NCI-H128 (cell line): ENCODE measurements around the gene CTNND2.
"Not testable (repeated sequence)": the region's sequence is repeated elsewhere in the genome, so short reads cannot be mapped to it uniquely, and the experiment has no call there.

Source experiments
- DNase-seq: peaks from one replicate; lab custom pipeline; 2025; ENCODE audit not compliant: unreplicated experiment; lab: John Stamatoyannopoulos, UW

CTNND2 gene

DNA sequence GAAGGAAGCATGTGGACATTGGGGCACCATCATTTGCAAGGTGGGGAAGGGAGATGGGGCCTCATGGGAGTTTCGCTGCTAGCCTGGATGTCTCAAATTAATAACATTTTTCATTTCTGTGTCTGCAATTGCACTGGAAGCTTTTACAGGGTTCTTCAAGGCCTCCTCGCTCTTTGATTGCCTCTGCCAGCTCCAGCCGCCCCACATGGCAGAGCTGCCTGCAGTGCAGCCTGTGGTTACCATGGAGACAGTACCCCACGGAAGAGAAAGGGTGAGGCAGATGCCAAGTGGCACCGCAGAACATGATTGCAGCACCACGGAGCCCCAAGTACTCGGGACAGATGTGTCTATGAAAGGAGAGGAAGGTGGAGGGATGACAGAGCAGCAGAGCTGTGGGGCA is 25.4 kb downstream of the CTNND2 start:
- no peak for DNase-seq

GRCh38 chr5:11873587-11873986 is 30.7 kb downstream of the CTNND2 start:
- no peak for DNase-seq

DNA sequence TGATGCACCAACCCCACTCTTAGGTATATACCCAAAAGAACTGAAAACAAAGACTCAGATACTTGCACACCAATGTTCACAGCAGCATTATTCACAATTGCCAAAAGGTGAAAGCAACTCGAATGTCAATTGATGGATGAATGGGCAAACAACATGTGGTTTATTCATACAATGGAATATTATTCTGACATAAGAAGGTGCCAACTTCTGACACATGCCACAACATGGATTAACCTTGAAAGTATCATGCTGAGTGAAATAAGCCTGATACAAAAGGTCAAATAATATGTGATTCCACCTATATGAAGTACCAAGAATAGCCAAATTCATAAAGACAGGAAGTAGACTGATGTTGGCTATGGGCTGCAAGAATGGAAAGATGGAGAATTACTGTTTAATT is 35.0 kb downstream of the CTNND2 start:
- no peak for DNase-seq

GRCh38 chr5:11863911-11864310 is 40.3 kb downstream of the CTNND2 start:
- DNase-seq: no peak

- no peak for DNase-seq
Measured at GRCh38 chr5:11857391-11857790, 46.9 kb downstream of the CTNND2 start.

GRCh38 chr5:11854936-11855335 is 49.3 kb downstream of the CTNND2 start:
- no peak for DNase-seq

- DNase-seq: no peak
Measured at GRCh38 chr5:11853796-11854195, 50.5 kb downstream of the CTNND2 start.

- DNase-seq: no peak
Measured at GRCh38 chr5:11853140-11853539, 51.1 kb downstream of the CTNND2 start.

GRCh38 chr5:11852717-11853087 is 51.5 kb downstream of the CTNND2 start:
- no peak for DNase-seq

DNA sequence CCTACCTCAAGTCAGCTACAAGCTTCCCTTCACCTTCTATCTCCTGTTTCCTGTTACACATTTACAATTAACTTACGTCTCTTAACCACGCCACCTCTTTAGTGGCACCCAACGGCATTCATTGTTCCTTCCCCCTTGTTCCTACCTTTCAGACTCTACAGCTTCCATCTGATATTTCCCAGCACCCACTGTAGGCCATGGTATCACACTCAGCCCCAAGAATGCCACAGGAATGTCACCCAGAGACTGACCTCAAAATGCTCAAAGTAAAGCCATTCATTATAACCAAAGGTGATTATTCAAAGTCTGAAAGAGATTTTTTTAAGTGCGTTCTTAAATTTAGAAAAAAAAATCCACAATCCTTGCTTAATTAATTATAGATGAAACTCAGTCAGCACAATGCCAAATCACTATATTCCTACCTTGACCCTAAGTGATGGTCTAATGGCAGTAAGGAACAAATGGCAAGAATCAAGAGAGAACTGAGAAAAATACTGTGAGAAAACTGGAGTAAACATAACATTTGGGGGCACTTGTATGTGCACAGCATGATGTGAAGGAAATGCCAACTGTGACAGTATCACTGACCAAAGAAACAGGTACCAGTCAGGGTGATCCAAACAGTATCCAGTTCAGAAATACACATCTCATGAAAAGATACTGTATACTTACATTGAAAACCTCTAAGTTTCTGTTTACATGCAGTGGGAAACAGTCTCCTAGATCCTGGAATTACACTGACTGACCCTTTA is 52.1 kb downstream of the CTNND2 start:
- no peak for DNase-seq

DNA sequence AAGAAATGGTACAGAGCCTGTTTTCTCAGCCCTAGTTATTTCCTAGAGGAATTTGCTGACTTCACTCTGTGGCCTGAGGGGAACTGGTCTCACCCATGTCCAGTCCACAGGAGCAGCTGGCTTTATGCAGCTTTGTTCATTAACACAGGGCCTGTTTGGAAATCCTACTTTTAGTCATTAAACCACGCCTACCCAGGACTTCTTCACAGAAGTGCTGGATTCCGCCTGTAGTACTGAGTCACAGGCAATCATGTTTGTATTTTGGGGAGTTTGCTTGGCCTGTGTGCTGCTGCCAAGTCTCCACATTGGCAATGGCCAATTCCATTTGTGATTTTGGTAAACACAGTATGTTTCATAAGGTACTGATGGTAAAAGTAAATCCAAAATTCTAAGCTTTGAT is 52.8 kb downstream of the CTNND2 start:
- no peak for DNase-seq

GRCh38 chr5:11828566-11828965 is 75.7 kb downstream of the CTNND2 start:
- not testable (repeated sequence) for DNase-seq

GRCh38 chr5:11822598-11822997 is 81.6 kb downstream of the CTNND2 start:
- no peak for DNase-seq

GRCh38 chr5:11815916-11816315 is 88.3 kb downstream of the CTNND2 start:
- no peak for DNase-seq

GRCh38 chr5:11815481-11815880 is 88.8 kb downstream of the CTNND2 start:
- no peak for DNase-seq

DNA sequence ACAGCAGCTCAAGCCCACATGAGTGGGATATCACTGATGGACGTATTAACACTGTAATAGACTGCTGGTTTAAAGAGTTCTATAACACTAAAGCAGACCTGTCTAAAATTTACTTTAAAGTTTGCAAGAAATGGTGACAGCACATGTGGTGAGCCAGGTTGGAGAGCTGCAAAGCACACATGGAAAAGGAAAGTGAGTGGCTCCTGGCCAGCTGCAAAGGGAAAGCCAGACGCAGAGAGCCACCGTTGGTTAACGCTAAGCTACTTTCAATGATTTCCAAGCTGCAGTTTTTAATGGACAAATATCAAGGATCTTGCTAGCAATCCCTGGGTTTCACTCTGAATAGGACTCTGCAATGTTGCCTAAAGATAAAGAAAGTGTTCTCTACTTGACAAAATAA is 89.9 kb downstream of the CTNND2 start:
- DNase-seq: no peak

- DNase-seq: no peak
Measured at GRCh38 chr5:11809407-11809806, 94.8 kb downstream of the CTNND2 start.

GRCh38 chr5:11803436-11803835 is 100.8 kb downstream of the CTNND2 start:
- no peak for DNase-seq

GRCh38 chr5:11801061-11801460 is 103.2 kb downstream of the CTNND2 start:
- DNase-seq: no peak

DNA sequence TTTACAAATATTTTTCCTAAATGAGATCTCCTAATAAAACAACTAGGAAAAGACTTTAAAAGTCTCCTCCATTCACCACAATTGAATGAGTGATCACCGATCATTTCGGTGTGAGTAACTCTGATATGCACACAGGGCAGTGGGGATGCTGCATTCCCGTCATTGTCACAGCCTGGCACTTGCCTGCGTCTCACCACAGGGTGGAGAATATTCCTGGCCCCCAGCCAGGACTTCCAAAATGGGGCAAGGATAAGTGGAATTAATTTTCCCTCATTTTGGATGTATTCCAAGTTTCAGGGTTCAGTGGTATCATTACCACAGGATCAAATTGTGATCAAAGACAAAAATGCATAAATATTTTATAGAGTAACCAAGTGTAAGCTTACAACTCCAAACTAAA is 107.1 kb downstream of the CTNND2 start:
- no peak for DNase-seq

- no peak for DNase-seq
Measured at GRCh38 chr5:11793396-11793795, 110.8 kb downstream of the CTNND2 start.

- DNase-seq: no peak
Measured at GRCh38 chr5:11792621-11793020, 111.6 kb downstream of the CTNND2 start.

DNA sequence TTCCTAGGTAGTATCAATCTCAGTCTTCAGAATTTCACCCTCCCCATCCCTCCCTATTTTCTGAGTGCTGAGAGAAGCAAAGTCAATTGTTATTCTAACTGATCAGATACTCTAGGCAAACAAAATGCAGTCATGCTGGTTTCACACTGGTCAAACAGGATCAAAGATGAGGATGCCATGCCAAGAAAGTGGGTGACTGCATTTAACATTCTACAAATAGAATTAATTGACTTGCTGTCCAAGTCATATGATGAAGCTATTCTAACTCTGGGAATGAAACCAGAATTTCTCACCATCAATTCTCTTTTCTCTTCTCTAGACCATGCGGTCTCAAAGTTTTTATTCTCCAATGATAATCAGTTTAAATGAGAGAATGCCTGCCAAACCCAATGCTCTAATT is 112.5 kb downstream of the CTNND2 start:
- DNase-seq: no peak
